Measurements from ENCODE around the gene FAM193A.
"Not testable (repeated sequence)": the region's sequence is repeated elsewhere in the genome, so short reads cannot be mapped to it uniquely, and the experiment has no call there.

Gene FAM193A

DNA sequence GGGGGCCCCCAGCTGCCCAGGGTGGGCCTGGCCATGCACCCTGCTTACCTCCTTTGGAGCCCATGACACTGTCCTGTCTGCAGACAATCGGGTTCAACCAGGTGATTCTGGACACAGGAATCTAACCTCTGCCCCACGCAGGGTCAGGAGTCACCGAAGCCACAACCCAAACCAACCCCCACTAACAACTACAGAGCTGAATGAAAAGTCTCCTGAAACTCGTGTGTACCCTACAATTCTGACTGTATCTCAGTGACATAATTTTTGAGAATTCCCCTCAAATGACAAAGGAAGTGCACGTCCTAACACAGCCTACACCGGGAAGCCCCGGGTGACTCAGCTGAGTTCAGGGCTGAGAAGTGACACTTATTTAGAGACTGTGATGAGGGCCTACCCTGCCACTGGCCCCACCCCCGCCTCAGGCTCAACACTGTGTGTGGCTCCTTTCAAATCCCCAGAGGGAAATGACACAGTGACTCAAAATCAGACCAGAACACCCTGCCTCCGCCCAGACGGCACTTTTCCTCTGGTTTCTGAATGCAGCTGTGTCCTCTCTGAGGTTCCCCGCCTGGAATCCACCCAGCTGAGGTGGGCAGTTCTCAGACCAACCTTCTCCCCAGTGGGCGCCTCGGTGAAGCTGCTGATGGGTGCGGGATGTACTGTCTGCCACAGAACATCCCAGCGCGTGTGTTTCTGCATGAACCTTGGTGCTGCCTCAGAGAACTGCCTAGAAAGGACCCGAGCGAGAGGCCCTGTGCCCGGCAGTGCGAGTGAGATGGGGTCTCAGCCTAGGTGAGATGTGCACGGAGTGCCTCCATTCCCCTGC is 209.7 kb downstream of the FAM193A start:
- no peak for DNase-seq

DNA sequence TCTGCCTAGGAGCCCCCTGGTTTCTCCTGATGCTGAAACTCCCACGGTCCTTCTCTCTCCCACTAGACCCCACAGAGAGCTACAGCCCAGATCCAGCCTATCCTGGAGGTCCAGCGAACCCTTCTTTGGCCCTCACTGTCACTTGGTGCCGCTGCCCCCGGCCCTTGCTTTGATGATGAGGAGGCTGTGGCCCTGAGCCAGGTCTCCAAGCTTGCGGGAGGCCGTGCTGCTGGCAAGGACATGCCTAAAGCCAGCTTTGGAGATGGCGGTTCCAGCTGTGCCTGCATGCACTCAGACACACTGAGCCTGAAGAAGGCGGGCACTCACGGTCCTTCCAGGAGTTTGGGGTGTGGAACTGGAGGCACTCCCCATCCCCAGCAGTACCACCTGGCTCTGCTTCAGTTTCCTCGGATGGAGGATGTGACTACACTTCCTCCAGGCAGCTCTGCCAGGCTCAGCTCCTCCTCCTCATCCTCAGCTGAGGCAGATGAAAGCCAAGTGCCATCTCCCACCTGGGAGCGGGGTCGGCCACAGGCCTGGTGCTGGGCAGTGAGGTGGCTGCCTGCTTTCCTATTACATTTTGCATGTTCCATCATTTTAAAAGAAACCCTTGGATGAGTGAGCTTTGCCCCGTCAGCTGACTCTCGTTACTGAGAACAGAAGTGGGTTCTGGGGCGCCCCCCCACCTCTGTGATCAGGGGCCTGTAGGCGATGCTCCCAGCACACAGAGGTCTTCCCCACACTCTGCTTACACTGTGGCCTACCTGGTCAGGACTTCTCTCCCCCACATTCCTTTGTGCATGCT is 210.6 kb downstream of the FAM193A start:
- no peak for DNase-seq

DNA sequence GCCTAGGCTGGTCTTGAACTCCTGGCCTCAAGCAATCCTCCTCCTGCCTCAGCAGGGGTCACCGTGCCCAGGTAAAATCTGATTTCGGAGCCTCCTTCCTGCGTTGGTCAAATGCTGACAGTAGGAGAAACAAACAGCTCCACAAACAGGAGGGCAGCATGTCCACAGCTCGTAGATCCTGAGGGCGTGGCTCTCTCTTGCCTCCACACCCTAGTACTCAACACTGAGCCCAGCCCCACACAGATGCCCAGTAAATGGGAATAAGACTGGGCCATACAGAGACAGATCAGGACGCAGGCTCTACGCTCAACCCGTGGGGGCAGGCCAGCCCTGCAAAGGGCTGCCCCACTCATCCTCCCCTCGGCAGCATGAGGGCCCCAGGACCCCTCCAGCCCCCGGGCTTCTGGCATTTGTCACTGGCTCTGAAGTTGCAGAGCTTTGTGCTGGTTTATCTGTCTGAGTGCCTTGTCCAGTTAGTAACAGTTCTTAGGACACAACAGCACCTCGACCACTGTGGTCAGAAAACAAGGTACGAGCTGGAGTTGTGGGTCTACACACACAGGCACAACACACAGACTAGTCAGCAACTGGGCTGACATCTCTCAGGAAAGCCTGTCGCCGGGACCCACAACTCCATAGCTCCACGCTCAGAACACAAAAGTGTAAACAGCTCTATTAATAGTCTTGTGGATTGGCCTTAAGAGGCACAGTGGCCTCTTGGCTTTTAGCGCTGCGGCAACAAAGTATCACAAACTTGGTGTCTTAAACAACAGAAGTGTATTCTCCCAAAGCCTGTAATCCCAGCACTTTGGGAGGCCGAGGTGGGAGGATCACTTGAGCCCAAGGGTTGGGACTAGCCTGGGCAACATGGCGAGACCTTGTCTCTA is 214.5 kb downstream of the FAM193A start:
- DNase-seq, result no peak

DNA sequence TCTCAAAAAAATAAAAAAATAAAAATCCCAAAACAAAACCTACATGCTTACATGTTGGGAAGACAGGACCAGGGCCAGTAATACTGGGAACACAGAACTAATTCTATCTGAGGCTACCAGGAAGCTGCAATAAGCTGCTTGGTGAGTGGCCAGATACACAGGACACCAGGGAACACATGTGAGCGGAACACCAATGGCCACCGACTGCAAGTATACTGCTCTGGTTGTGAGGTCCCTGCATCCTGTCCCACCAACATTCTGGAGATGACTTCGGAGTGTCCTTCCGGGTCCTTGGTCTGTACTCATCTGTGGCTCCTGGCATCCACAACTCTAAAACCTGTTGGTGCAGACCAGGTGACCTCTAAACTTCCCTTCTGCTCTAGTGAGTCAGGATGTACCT is 217.0 kb downstream of the FAM193A start:
- no peak for DNase-seq

DNA sequence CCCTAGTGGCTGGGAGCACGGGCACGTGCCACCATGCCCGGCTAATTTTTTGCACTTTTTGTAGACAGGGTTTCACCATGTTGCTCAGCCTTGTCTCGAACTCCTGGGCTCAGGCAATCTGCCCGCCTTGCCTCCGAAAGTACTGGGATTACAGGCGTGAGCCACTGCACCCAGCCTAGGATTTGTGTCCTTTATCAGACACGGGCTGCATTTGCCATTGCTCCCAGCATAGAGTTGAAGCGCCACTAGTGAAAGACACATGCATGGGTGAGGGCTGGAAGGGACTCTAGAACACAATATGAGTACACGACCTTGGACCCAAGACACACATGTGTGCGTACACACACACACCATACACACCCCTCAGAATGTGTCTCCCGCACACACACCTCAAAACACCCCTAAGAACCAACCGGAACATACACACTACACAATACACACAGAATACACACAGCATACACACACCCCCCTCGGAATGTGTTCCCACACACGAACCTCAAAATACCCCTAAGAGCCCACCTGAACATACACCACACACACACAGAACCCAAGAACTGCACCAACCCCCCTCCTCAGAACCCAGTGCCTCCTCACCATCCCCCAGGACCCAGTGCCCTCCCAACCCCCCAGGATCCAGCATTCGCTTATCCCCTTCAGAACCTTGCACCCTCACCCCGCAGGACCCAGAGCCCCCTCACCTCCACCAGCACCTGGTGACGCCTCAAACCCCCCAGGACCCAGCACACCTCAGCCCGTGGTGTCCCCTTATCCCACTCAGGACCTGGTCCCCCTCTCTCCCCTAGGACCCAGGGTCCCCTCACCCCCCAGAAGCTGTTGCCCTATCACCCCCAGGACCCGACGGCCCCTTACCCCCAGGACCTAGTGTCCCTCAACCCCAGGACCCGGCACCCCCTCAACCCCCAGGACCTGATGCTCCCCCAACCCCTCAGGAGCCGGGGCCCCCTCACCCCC is 218.7 kb downstream of the FAM193A start:
- DNase-seq, result no peak

DNA sequence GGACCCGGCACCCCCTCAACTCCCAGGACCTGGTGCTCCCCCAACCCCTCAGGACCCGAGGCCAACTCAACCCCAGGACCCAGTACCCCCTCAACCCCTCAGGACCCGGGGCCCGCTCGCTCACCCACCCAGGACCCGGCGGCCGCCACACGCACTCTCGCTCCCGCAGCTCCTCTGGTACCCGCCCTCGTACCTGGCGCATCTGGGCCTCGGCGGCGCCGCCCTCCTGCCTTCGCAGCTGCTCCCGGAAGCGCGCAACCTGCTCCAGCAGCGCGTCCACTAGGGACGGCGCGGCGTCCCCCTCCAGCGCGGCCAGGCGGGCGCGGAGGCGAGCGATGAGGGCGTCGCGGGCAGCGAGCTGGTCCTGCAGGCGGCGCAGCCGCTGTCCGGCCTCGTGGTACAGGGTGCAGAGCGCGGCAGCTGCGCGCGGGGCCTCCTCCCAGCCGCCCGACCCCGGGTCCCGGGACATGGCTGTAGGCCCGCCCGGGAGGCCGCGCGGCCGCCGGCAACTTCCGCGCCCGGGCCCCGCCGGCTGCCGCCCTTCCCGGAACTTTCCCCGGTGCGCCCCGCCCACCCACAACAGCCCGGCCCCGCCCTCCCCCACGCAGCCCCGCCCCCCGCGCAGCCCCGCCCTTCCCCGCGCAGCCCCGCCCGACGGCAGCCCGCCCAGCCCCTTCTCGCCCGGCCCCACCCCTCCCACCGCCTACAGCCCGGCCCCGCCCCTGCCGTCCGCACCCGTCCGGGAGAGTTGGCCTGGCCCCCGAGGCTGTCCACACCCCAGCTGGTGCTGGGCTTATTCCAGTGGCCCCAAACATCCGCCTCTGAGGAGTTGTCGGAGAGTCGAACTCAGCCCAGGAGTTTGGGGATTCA is 219.6 kb downstream of the FAM193A start, which contains the start of gene TNIP2:
Gene TNIP2 (minus strand): TSS at position 516 of the 870 bp plus-strand sequence. CDS start 47 bp downstream, at position 469.
- peak in 53 of 56 donors; percentile 33 to 85 (median 69) for DNase-seq

DNA sequence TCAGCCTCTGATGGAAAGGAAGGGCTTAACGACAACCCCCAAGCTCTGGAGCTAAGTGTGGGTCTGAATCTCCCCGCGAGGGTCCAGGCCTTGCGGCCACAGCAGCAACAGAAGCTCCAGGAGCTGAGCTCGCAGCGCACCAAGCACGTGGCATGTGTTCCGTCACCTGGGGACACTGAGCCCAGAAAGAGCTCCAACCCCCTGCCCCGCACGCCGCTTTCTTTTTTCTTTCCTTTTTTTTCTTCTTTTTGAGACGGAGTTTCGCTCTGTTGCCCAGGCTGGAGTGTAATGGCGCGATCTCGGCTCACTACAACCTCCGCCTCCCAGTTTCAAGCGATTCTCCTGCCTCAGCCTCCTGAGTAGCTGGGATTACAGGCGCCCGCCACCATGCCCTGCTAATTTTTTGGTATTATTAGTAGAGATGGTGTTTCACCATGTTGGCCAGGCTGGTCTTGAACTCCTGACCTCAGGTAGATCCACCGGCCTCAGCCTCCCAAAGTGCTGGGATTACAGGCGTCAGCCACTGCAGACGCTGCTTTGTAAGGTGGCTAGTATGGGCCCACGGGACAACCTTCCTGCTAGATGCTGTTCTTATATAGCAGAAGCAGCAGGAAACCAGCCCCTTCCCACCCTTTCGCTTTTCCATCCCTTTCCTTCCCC is 220.4 kb downstream of the FAM193A start:
- DNase-seq, result no peak

DNA sequence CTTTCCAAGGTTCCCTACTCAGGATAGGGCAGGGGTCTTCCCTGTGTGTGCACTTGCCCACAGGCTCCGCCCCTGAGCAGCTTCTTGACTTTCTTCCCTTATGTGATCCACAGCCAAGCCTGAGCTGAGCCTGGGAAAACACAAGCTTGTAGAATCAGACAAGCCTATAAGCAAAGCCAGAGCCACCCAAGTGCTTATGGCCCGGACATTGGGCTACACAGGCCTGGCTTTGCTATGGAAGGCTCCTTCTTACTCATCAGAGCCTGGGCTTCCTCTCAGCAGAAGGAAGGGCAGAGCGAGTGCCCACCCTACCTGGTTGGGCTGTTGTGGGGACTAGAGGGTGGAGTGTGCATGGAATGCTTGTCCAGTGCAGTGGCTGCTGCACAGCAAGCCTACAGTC is 221.0 kb downstream of the FAM193A start:
- DNase-seq, result no peak

DNA sequence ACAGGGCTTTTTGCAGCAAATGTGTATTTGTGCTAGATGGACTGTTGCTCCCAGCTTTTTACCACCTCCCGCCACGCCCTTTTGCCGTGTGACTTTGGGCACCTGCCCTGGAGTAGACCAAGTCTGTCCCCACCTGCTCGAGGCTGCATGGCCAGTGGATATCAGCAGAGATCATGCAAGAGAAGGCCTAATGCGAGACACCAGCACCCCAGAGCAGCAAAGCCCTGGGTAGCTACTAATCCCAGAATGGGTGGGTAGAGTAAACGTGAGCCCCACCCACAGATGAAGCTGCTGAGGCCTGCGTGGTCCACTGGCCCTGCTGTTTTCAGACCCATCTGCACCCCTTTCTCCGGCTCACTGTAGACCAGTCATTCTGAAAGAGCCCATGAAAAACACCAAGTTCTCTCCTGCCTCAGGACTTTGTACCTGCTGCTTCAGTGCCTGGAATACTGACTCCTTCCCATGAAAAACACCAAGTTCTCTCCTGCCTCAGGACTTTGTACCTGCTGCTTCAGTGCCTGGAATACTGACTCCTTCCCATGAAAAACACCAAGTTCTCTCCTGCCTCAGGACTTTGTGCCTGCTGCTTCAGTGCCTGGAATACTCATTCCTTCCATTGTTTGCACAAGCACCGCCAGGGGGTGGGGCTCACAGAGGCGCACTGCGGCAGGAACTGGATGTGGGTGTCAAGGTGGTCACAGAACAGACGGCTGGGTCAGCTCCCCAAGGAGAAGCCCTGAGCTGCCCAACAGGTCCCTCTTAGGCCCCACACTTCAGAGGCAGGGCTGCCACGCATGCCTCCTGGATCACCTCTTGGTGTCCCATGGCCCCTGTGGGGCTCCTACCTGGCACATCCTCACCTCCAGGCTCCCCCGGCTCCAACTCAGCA is 224.8 kb downstream of the FAM193A start:
- DNase-seq, result no peak

DNA sequence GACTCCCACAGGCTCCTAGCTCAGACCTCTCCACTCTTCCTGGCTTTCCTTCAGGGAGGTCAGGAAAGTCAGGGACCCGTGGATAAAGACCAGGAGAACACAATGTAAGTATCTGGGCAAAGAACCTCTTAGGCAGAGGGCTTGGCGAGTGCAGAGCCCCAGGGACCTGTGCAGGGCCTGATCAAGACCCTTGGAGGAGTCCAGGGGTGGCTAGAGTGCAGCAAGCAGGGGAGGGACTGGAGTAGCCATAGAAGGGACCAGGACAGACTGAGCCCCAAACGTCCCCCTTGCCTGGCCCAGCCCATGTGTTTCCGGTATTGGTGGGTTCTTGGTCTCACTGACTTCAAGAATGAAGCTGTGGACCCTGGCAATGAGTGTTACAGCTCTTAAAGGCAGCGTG is 225.6 kb downstream of the FAM193A start:
- DNase-seq, result no peak

DNA sequence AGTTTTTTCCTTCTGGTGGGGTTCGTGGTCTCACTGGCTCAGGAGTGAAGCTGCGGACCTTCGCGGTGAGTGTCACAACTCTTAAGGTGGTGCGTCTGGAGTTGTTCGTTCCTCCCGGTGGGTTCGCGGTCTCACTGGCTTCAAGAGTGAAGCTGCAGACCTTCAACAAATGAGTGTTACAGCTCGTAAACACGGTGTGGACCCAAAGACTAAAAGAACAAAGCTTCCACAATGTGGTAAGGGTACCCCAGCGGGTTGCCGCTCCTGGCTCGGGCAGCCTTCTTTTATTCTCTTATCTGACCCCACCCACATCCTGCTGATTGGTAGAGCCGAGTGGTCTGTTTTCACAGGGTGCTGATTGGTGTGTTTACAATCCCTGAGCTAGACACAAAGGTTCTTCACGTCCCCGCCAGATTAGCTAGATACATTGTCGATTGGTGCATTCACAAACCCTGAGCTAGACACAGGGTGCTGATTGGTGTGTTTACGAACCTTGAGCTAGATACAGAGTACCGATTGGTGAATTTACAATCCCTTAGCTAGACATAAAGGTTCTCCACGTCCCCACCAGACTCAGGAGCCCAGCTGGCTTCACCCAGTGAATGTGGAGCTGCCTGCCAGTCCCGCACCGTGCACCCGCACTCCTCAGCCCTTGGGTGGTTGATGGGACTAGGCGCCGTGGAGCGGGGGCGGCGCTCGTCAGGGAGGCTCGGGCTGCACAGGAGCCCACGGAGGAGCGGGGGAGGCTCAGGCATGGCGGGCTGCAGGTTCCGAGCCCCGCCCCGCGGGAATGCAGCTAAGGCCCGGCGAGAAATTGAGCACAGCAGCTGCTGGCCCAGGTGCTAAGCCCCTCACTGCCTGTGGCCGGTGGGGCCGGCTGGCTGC is 226.3 kb downstream of the FAM193A start:
- not testable (repeated sequence) for DNase-seq

DNA sequence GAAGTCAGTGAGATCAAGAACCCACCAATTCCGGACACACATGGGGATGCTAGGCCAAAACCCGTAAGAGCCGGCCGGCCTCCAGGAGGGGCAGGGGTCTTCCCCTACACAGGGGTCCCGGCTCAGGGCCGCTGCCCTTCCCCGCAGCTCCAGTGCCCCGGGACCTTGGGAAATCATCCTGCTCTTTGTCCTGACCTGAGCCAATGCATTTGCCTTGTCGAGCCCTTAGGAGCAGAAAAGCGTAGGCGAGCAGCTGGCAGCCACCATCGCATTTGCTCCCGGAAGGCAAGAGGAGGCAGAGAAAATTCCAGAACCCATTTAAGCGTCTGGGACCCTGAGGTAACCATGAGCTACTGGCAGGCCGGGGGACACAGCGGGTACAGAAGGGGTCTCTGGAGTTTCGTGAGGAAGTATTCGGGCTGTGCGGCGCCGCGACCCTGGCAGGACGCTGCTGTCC is 227.1 kb downstream of the FAM193A start:
- DNase-seq, result no peak

DNA sequence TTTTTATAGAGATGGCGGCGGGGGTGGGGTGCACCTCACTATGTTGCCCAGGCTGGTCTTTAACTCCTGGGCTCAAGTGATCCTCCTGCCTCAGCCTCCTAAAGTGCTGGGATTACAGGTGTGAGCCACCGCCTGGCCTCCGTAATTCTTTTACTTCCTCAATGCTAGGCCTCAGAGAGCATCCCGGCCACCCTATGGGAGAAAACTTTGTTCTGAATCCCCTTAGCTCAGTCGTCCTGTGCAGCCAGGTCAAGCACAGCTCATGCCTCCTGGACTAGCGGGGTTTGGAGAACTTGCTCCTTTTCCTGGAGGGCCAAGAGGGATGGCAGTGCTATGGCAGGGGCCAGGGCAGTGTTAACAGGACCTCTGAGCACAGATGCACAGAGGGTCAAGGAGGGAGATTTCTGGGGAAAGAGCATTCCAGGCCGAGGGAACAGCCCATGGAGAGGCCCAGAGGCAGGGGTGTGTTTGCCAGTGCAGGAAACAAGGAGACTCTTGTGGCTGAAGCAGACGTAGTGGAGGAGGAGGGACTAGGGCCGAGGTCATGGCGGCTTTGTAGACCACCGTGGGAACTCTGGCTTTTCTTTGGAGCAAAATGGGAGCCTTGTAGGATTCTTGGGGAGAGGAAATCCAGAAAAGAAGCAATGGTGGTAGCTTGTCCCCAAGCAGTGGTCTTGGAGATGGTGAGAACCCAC is 229.5 kb downstream of the FAM193A start:
- DNase-seq, result no peak

DNA sequence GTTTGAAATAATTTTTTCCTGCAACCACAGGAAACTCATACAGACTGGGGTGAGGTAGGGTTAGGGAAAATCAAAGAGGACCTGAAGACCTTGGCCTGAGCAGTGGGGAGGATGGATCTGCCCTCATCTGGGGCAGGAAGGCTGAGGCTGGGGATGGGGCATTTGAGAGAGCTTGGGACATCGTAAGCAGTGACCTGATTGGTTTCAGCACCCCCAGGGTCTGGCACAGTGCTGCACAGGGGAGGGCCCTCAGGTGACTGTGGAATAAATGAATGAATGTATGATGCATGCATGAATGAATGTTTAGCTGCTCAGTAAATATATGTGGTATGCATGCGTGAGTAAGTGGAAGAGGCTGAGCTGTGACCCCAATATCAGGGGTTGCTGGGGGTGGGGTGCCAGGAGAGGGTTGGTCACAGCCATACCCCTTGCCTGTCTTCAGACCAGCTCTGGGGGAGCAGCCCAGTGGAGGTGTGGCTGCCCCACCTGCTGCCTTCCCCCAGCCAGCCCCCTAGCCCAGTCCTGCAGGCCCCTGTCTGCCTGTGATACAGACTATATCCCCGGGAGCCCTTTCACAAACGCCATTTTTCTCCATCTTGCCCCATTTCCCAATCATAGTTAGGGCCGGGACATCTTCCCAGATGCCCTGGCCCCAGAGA is 230.7 kb downstream of the FAM193A start:
- DNase-seq, result no peak

DNA sequence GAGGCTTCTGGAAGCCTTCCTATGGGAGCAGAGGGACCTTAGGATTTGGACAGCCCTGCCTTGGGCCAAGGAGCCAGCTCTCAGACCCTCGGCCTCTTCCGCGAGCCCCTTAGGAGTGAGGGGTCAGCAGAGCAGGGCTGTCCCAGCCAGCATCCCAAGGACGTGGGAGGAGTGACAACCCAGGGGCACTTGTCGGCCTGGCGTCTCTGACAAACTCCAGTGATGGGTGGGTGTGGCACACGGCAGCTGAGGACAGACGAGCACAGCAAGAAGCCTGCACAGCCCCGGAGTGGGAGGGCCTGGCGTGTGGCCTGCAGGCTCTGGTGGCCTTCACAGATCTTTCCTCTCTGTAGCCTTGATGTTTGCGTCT is 231.2 kb downstream of the FAM193A start:
- no peak for DNase-seq
